AG04450 (cell line): ENCODE data around the gene MYLK. TPM values are rescaled to one million over a fixed set of nuclear protein-coding genes. Genes with fewer than 3 reads are reported as not detected.

Experiments used
- CTCF ChIA-PET: fragments of 300-600, 350-600 bp; formaldehyde crosslinking; extraction: SDS; loops from one replicate; lab custom pipeline; 2022; ENCODE audit warnings: antibody characterized with exemption, inconsistent platforms; lab: Charles Lee
- POLR2A ChIA-PET: fragments of 350-600 bp; formaldehyde crosslinking; extraction: SDS; loops from one replicate; lab custom pipeline; 2021; ENCODE audit warnings: antibody characterized with exemption, inconsistent platforms; lab: Yijun Ruan, JAX
- DNase-seq: peaks from one replicate; pipeline ENCODE4 v3.0.0-alpha.2; 2011; ENCODE audit warnings: low read depth, low spot score
- H3K27ac ChIP-seq: one replicate; pipeline ENCODE4 v1.5.1; 2012; ENCODE audit warnings: low read depth, low read length, control low read depth
- H3K27me3 ChIP-seq: one replicate; pipeline ENCODE4 v1.6.0; 2012; ENCODE audit warnings: low read length; ENCODE audit not compliant: control insufficient read depth, insufficient read depth
- H3K4me3 ChIP-seq: 2 replicates; pipeline ENCODE4 v1.5.1; 2011; ENCODE audit warnings: mild to moderate bottlenecking, low read depth, low read length, control low read depth
- H3K9me3 ChIP-seq: 2 replicates; pipeline ENCODE4 v1.5.1; 2012; ENCODE audit warnings: low read length; ENCODE audit not compliant: control insufficient read depth, insufficient read depth
- CTCF ChIP-seq: IDR thresholded peaks from 2 replicates; pipeline ENCODE4 v1.5.1; 2011; ENCODE audit warnings: low read depth, low read length, control low read depth, inconsistent platforms
- polyA plus RNA-seq: library from polyadenylated mRNA; depleted of rRNA; stranded (reverse); fragments of >200 nt; gene quantifications from 2 replicates; pipeline ENCODE4 v1.2.3, GENCODE V29; 2011

MYLK gene
- polyA plus RNA-seq, 1 experiment = 1,320 TPM

- TF ChIP-seq CTCF = no peak
- POLR2A ChIA-PET = no interaction called here
- Histone ChIP-seq H3K9me3 (no peaks in the 10 kb centered on the region), H3K27me3 (no peaks in the 10 kb centered on the region), H3K4me3 (no peak overlapping the region), H3K27ac (no peak overlapping the region)
- no peak for DNase-seq
- CTCF ChIA-PET = interaction anchor here (1.4 kb wide), 1 partner anchor 85 kb away, joined by 5 read pairs; no protein-coding TSS in a partner anchor
These were observed 75.3 kb downstream of the MYLK start for GRCh38 chr3:123808812-123809211.

- TF ChIP-seq CTCF = no peak
- H3K9me3 ChIP-seq = no peaks in the 10 kb centered on the region
- no peaks in the 10 kb centered on the region for H3K27me3 ChIP-seq
- POLR2A ChIA-PET = interaction anchor here (1.5 kb wide), 1 partner anchor 11 kb away, joined by 3 read pairs; no protein-coding TSS in a partner anchor
- CTCF ChIA-PET = interaction anchor here (1.4 kb wide), 1 partner anchor 84 kb away, joined by 5 read pairs; no protein-coding TSS in a partner anchor
- no peak for DNase-seq
- no peak overlapping the region for H3K27ac ChIP-seq
- no peak overlapping the region for H3K4me3 ChIP-seq
These were observed 76.3 kb downstream of the MYLK start for GRCh38 chr3:123807820-123808219.

DNA sequence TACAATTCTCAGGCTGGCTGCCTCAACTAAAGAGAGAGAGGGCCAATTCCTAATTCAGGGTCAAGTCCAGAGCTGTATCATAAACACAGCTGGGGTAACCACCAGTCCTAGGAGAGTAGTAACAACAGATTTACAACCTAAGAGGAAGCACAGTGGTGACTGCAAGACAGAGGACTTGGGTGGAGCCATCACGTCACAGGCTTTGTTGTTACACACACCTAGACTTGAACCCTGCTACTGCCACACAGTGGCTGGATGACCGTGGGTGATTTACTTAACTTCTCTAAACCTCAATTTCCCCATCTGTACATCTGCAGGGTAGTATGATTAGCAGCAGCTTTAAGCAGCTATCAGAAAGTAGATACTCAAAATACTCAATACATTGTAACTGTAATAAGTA lies 78.6 kb downstream of the MYLK start:
- Histone ChIP-seq H3K4me3 (no peak overlapping the region), H3K27me3 (no peaks in the 10 kb centered on the region), H3K9me3 (no peaks in the 10 kb centered on the region), H3K27ac (no peak overlapping the region)
- TF ChIP-seq CTCF = no peak
- CTCF ChIA-PET = no interaction called here
- POLR2A ChIA-PET = no interaction called here
- no peak for DNase-seq

GRCh38 chr3:123805101-123805500 lies 79.0 kb downstream of the MYLK start:
- ChIA-PET POLR2A (no interaction called here), CTCF (no interaction called here)
- H3K27ac ChIP-seq = no peak overlapping the region
- DNase-seq = no peak
- no peaks in the 10 kb centered on the region for H3K9me3 ChIP-seq
- no peak overlapping the region for H3K4me3 ChIP-seq
- no peaks in the 10 kb centered on the region for H3K27me3 ChIP-seq
- no peak for TF ChIP-seq CTCF

DNA sequence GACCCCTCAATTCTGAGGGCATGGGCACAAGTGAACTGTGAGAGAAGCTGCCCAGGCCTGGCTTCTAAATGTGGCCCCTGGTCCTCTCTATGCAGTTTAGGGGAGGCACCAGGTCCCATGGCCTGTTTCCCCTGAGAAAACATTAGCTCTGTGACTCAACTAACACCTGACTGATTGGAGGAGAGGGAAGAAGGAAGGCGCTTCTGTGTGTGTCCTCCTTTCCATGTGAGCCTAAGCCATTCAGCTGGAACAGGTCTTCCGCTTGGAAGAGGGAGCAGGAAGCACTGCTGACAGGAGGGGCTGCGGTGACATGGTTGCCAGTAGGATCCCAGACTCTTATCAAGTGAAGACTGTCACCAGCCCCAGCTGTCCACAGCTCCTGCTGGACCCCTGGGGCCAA lies 79.5 kb downstream of the MYLK start:
- no peaks in the 10 kb centered on the region for H3K9me3 ChIP-seq
- CTCF ChIA-PET = no interaction called here
- POLR2A ChIA-PET = no interaction called here
- no peak for DNase-seq
- H3K27me3 ChIP-seq = no peaks in the 10 kb centered on the region
- H3K4me3 ChIP-seq = no peak overlapping the region
- H3K27ac ChIP-seq = no peak overlapping the region
- no peak for TF ChIP-seq CTCF
